Ishikawa (cell line): ENCODE results near the gene NAV3.

Experiments
- CEBPB ChIP-seq: IDR thresholded peaks from 2 replicates; pipeline ENCODE4 v1.6.1; 2012
- CREB1 ChIP-seq: IDR thresholded peaks from 2 replicates; pipeline ENCODE4 v1.6.1; 2012; ENCODE audit warnings: low read depth
- EP300 ChIP-seq: IDR thresholded peaks from 2 replicates; pipeline ENCODE4 v1.6.1; 2012; ENCODE audit warnings: borderline replicate concordance
- RAD21 ChIP-seq: IDR thresholded peaks from 2 replicates; pipeline ENCODE4 v1.6.1; 2012; ENCODE audit warnings: low read depth
- TCF12 ChIP-seq: IDR thresholded peaks from 2 replicates; pipeline ENCODE4 v1.6.1; 2012; ENCODE audit warnings: low read depth
- YY1 ChIP-seq: IDR thresholded peaks from 2 replicates; pipeline ENCODE4 v1.6.1; 2012; ENCODE audit warnings: low read depth
- TF ChIP-seq, protein P1 (sequence below): IDR thresholded peaks from 2 replicates; pipeline ENCODE4 v1.6.1; 2012; ENCODE audit warnings: low read depth, mild to moderate bottlenecking

DNA sequence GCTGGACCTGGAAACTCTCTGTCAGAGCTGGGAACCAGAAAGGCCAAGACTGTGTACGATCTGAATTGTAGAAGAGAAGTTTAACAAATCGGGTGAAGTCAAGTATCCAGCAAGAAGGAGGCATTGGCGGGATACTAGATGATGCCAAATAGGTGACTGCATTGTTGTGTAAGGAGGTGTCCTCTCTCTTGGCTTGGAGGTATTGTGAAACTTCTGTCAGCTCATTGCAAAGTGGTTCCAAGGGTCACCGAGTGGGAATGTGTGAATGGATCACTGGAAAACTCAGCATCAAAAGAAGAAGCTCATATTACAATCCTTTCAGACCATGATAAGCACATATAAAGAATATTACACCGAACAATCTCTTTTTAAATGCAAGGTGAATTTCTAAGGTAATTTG, 11.7 kb downstream of the NAV3 start:
- no peak for TF ChIP-seq EP300
- TF ChIP-seq TCF12 = no peak
- TF ChIP-seq CREB1 = no peak
- TF ChIP-seq YY1 = no peak
- TF ChIP-seq, protein P1, sequence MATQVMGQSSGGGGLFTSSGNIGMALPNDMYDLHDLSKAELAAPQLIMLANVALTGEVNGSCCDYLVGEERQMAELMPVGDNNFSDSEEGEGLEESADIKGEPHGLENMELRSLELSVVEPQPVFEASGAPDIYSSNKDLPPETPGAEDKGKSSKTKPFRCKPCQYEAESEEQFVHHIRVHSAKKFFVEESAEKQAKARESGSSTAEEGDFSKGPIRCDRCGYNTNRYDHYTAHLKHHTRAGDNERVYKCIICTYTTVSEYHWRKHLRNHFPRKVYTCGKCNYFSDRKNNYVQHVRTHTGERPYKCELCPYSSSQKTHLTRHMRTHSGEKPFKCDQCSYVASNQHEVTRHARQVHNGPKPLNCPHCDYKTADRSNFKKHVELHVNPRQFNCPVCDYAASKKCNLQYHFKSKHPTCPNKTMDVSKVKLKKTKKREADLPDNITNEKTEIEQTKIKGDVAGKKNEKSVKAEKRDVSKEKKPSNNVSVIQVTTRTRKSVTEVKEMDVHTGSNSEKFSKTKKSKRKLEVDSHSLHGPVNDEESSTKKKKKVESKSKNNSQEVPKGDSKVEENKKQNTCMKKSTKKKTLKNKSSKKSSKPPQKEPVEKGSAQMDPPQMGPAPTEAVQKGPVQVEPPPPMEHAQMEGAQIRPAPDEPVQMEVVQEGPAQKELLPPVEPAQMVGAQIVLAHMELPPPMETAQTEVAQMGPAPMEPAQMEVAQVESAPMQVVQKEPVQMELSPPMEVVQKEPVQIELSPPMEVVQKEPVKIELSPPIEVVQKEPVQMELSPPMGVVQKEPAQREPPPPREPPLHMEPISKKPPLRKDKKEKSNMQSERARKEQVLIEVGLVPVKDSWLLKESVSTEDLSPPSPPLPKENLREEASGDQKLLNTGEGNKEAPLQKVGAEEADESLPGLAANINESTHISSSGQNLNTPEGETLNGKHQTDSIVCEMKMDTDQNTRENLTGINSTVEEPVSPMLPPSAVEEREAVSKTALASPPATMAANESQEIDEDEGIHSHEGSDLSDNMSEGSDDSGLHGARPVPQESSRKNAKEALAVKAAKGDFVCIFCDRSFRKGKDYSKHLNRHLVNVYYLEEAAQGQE = no peak
- no peak for TF ChIP-seq RAD21
- no peak for TF ChIP-seq CEBPB
